Astrocyte of the cerebellum (primary cell): ENCODE data around the gene KIF2B.

Source experiments
- DNase-seq: peaks from one replicate; pipeline ENCODE4 v3.0.0-alpha.2; 2011; ENCODE audit warnings: low read depth
- H3K4me3 ChIP-seq: 2 replicates; pipeline ENCODE4 v1.5.1; 2011; ENCODE audit warnings: mild to moderate bottlenecking, low read depth, low read length, moderate library complexity
- CTCF ChIP-seq: IDR thresholded peaks from 2 replicates; pipeline ENCODE4 v1.5.1; 2012; ENCODE audit warnings: low read length, low read depth, moderate library complexity, mild to moderate bottlenecking; ENCODE audit errors: missing control alignments
- in situ Hi-C: cut with HindIII; loops from 2 replicates; pipeline ENCODE4 v1.10.0; 2017; ENCODE audit warnings: low sequenced_read_pairs

Gene KIF2B

GRCh38 chr17:53796642-53797041 is 26.1 kb upstream of the KIF2B start:
- no peak overlapping the region for H3K4me3 ChIP-seq
- no peak for TF ChIP-seq CTCF
- in situ Hi-C loops, result no loop called here
- DNase-seq, result no peak

GRCh38 chr17:53797501-53797900 is 25.2 kb upstream of the KIF2B start:
- DNase-seq, result no peak
- in situ Hi-C loops, result no loop called here
- no peak for TF ChIP-seq CTCF
- H3K4me3 ChIP-seq, result no peak overlapping the region

GRCh38 chr17:53804437-53804836 is 18.3 kb upstream of the KIF2B start:
- no peak for DNase-seq
- in situ Hi-C loops, result no loop called here
- no peak overlapping the region for H3K4me3 ChIP-seq
- TF ChIP-seq CTCF, result no peak

- in situ Hi-C loops, result loop anchor here (5.0 kb wide), 1 partner anchor 59 kb away; no protein-coding TSS in a partner anchor
- no peak for TF ChIP-seq CTCF
Measured at GRCh38 chr17:53806473-53806872, 16.3 kb upstream of the KIF2B start.

GRCh38 chr17:53807286-53807685 is 15.4 kb upstream of the KIF2B start:
- in situ Hi-C loops, result loop anchor here (5.0 kb wide), 1 partner anchor 60 kb away; no protein-coding TSS in a partner anchor
- H3K4me3 ChIP-seq, result no peak overlapping the region
- DNase-seq, result no peak
- no peak for TF ChIP-seq CTCF

More at GRCh38 chr17:53806473-53806872, 16.3 kb upstream of the KIF2B start:
- no peak overlapping the region for H3K4me3 ChIP-seq
- no peak for DNase-seq

GRCh38 chr17:53818271-53818670 is 4.5 kb upstream of the KIF2B start:
- H3K4me3 ChIP-seq, result no peak overlapping the region
- no peak for DNase-seq
- TF ChIP-seq CTCF, result no peak
- in situ Hi-C loops, result no loop called here

GRCh38 chr17:53818929-53819328 is 3.8 kb upstream of the KIF2B start:
- in situ Hi-C loops, result no loop called here
- DNase-seq, result no peak
- no peak for TF ChIP-seq CTCF
- no peak overlapping the region for H3K4me3 ChIP-seq
